ENCODE measurements around the gene INHBC. TPM values are rescaled to one million over a fixed set of nuclear protein-coding genes. Genes with fewer than 3 reads are reported as not detected.

Gene INHBC
- total and polyA plus RNA-seq, 5 donors from 2014 or later: 0.21 TPM; not detected in 4

- H3K36me3 ChIP-seq (ENCODE audit: control insufficient read depth, insufficient read depth, low read length): no peaks in the 10 kb centered on the region
- no peaks in the 10 kb centered on the region for H3K9me3 ChIP-seq (ENCODE audit: control insufficient read depth in 2 of 2, low read length in 2 of 2)
- ATAC-seq (ENCODE audit: low read depth in 2 of 2): no peak
- peaks cover 46% of the 10 kb centered on the region for H3K4me1 ChIP-seq (ENCODE audit: control insufficient read depth, insufficient read depth, low read length, poor library complexity, severe bottlenecking)
- DNase-seq: no peak
- no peak overlapping the region for H3K27ac ChIP-seq (ENCODE audit: insufficient read depth, low read length, poor library complexity, severe bottlenecking)
- peaks cover 18 to 56% (median 41%) of the 10 kb centered on the region in 4 donors for H3K4me1 Mint-ChIP-seq
- H3K36me3 Mint-ChIP-seq: peaks cover 15% of the 10 kb centered on the region
- H3K4me3 Mint-ChIP-seq: peak overlapping the region in 2 of 4 donors; percentile 8 to 66
- no peaks in the 10 kb centered on the region for H3K9me3 Mint-ChIP-seq
- no peaks in the 10 kb centered on the region for H3K27me3 ChIP-seq (ENCODE audit: control insufficient read depth, insufficient read depth, low read length)
- peaks cover 4% of the 10 kb centered on the region for H3K27me3 Mint-ChIP-seq
- peak overlapping the region; percentile 3 to 90 (median 80) for H3K27ac Mint-ChIP-seq
- no peak overlapping the region for H3K4me3 ChIP-seq (ENCODE audit: low read depth, low read length)
These were observed 48.9 kb downstream of the INHBC start for GRCh38 chr12:57483466-57483865.

- H3K9me3 ChIP-seq (ENCODE audit: control insufficient read depth in 2 of 2, low read length in 2 of 2): no peaks in the 10 kb centered on the region
- peaks cover 16% of the 10 kb centered on the region for H3K36me3 ChIP-seq (ENCODE audit: control insufficient read depth, insufficient read depth, low read length)
- peaks cover 20% of the 10 kb centered on the region for H3K36me3 Mint-ChIP-seq
- peaks cover 4% of the 10 kb centered on the region for H3K27me3 Mint-ChIP-seq
- no peak overlapping the region for H3K27ac ChIP-seq (ENCODE audit: insufficient read depth, low read length, poor library complexity, severe bottlenecking)
- no peaks in the 10 kb centered on the region for H3K27me3 ChIP-seq (ENCODE audit: control insufficient read depth, insufficient read depth, low read length)
- peak overlapping the region in 1 of 4 donors; percentile 62 for H3K4me3 Mint-ChIP-seq
- no peak overlapping the region for H3K4me3 ChIP-seq (ENCODE audit: low read depth, low read length)
- no peak overlapping the region for H3K27ac Mint-ChIP-seq
- ATAC-seq (ENCODE audit: low read depth in 2 of 2): no peak
- H3K4me1 Mint-ChIP-seq: peaks cover 9 to 47% (median 29%) of the 10 kb centered on the region in 4 donors
- no peaks in the 10 kb centered on the region for H3K9me3 Mint-ChIP-seq
- peaks cover 33% of the 10 kb centered on the region for H3K4me1 ChIP-seq (ENCODE audit: control insufficient read depth, insufficient read depth, low read length, poor library complexity, severe bottlenecking)
- DNase-seq: no peak
These were observed 51.1 kb downstream of the INHBC start for GRCh38 chr12:57485695-57486094.

- Mint-ChIP-seq H3K4me1 (peaks cover 11 to 39% (median 24%) of the 10 kb centered on the region in 4 donors), H3K27me3 (peaks cover 4% of the 10 kb centered on the region), H3K9me3 (no peaks in the 10 kb centered on the region), H3K27ac (peak overlapping the region in 2 of 3 donors; percentile 94 to 95), H3K36me3 (peaks cover 24% of the 10 kb centered on the region), H3K4me3 (peak overlapping the region in 2 of 4 donors; percentile 97 to 98)
- H3K9me3 ChIP-seq (ENCODE audit: control insufficient read depth in 2 of 2, low read length in 2 of 2): no peaks in the 10 kb centered on the region
- peaks cover 27% of the 10 kb centered on the region for H3K36me3 ChIP-seq (ENCODE audit: control insufficient read depth, insufficient read depth, low read length)
- H3K4me3 ChIP-seq (ENCODE audit: low read depth, low read length): no peak overlapping the region
- H3K4me1 ChIP-seq (ENCODE audit: control insufficient read depth, insufficient read depth, low read length, poor library complexity, severe bottlenecking): peaks cover 20% of the 10 kb centered on the region
- H3K27me3 ChIP-seq (ENCODE audit: control insufficient read depth, insufficient read depth, low read length): no peaks in the 10 kb centered on the region
- H3K27ac ChIP-seq (ENCODE audit: insufficient read depth, low read length, poor library complexity, severe bottlenecking): peak overlapping the region; percentile 21
- ATAC-seq (ENCODE audit: low read depth in 2 of 2) (no peak), DNase-seq (no peak)
These were observed 52.5 kb downstream of the INHBC start for GRCh38 chr12:57487055-57487596.

- Histone ChIP-seq H3K9me3 (ENCODE audit: control insufficient read depth in 2 of 2, low read length in 2 of 2) (no peaks in the 10 kb centered on the region), H3K4me3 (ENCODE audit: low read depth, low read length) (peak within 1 kb of the TSS; percentile 89), H3K4me1 (ENCODE audit: control insufficient read depth, insufficient read depth, low read length, poor library complexity, severe bottlenecking) (peaks cover 20% of the 10 kb centered on the region), H3K27me3 (ENCODE audit: control insufficient read depth, insufficient read depth, low read length) (no peaks in the 10 kb centered on the region), H3K36me3 (ENCODE audit: control insufficient read depth, insufficient read depth, low read length) (peaks cover 31% of the 10 kb centered on the region), H3K27ac (ENCODE audit: insufficient read depth, low read length, poor library complexity, severe bottlenecking) (peak within 1 kb of the TSS; percentile 80)
- H3K27ac Mint-ChIP-seq: peak within 1 kb of the TSS; percentile 94 to 99 (median 95)
- peaks cover 11 to 39% (median 25%) of the 10 kb centered on the region in 4 donors for H3K4me1 Mint-ChIP-seq
- peaks cover 26% of the 10 kb centered on the region for H3K36me3 Mint-ChIP-seq
- peak; percentile 89 to 98 (median 94) for DNase-seq
- H3K9me3 Mint-ChIP-seq: no peaks in the 10 kb centered on the region
- H3K4me3 Mint-ChIP-seq: peak within 1 kb of the TSS; percentile 90 to 98 (median 96)
- peak; percentile 99 for ATAC-seq (ENCODE audit: low read depth in 2 of 2)
- peaks cover 4% of the 10 kb centered on the region for H3K27me3 Mint-ChIP-seq
These were observed 53.2 kb downstream of the INHBC start, which contains the start of gene MARS1 for GRCh38 chr12:57487597-57488401. MARS1 (plus strand) TSS chr12:57488068; CDS start chr12:57488091, 23 bp downstream.

- H3K27me3 Mint-ChIP-seq: peaks cover 4% of the 10 kb centered on the region
- no peak for ATAC-seq (ENCODE audit: low read depth in 2 of 2)
These were observed 54.0 kb downstream of the INHBC start for GRCh38 chr12:57488402-57489156.

GRCh38 chr12:57489157-57489641, 54.6 kb downstream of the INHBC start:
- H3K36me3 ChIP-seq (ENCODE audit: control insufficient read depth, insufficient read depth, low read length): peaks cover 35% of the 10 kb centered on the region
- peaks cover 20% of the 10 kb centered on the region for H3K4me1 ChIP-seq (ENCODE audit: control insufficient read depth, insufficient read depth, low read length, poor library complexity, severe bottlenecking)
- peak overlapping the region; percentile 75 to 98 (median 92) for H3K4me3 Mint-ChIP-seq
- peaks cover 4% of the 10 kb centered on the region for H3K27me3 Mint-ChIP-seq
- peak overlapping the region; percentile 80 for H3K27ac ChIP-seq (ENCODE audit: insufficient read depth, low read length, poor library complexity, severe bottlenecking)
- no peaks in the 10 kb centered on the region for H3K27me3 ChIP-seq (ENCODE audit: control insufficient read depth, insufficient read depth, low read length)
- peak overlapping the region; percentile 89 for H3K4me3 ChIP-seq (ENCODE audit: low read depth, low read length)
- peaks cover 11 to 32% (median 24%) of the 10 kb centered on the region in 4 donors for H3K4me1 Mint-ChIP-seq
- H3K9me3 ChIP-seq (ENCODE audit: control insufficient read depth in 2 of 2, low read length in 2 of 2): no peaks in the 10 kb centered on the region
- DNase-seq: no peak
- no peak for ATAC-seq (ENCODE audit: low read depth in 2 of 2)
- peak overlapping the region; percentile 14 to 95 (median 94) for H3K27ac Mint-ChIP-seq
- H3K9me3 Mint-ChIP-seq: no peaks in the 10 kb centered on the region
- peaks cover 23% of the 10 kb centered on the region for H3K36me3 Mint-ChIP-seq

More at GRCh38 chr12:57488402-57489156, 54.0 kb downstream of the INHBC start:
- H3K4me3 ChIP-seq (ENCODE audit: low read depth, low read length): peak overlapping the region; percentile 89
- H3K36me3 ChIP-seq (ENCODE audit: control insufficient read depth, insufficient read depth, low read length): peaks cover 33% of the 10 kb centered on the region
- Mint-ChIP-seq H3K36me3 (peaks cover 23% of the 10 kb centered on the region), H3K4me3 (peak overlapping the region; percentile 90 to 98 (median 96)), H3K9me3 (no peaks in the 10 kb centered on the region), H3K4me1 (peaks cover 11 to 32% (median 24%) of the 10 kb centered on the region in 4 donors), H3K27ac (peak overlapping the region; percentile 94 to 99 (median 95))
- DNase-seq: no peak
- H3K4me1 ChIP-seq (ENCODE audit: control insufficient read depth, insufficient read depth, low read length, poor library complexity, severe bottlenecking): peaks cover 20% of the 10 kb centered on the region
- H3K27me3 ChIP-seq (ENCODE audit: control insufficient read depth, insufficient read depth, low read length): no peaks in the 10 kb centered on the region
- no peaks in the 10 kb centered on the region for H3K9me3 ChIP-seq (ENCODE audit: control insufficient read depth in 2 of 2, low read length in 2 of 2)
- H3K27ac ChIP-seq (ENCODE audit: insufficient read depth, low read length, poor library complexity, severe bottlenecking): peak overlapping the region; percentile 80

GRCh38 chr12:57490126-57490525, 55.5 kb downstream of the INHBC start:
- no peak for ATAC-seq (ENCODE audit: low read depth in 2 of 2)
- Histone ChIP-seq H3K27ac (ENCODE audit: insufficient read depth, low read length, poor library complexity, severe bottlenecking) (no peak overlapping the region), H3K36me3 (ENCODE audit: control insufficient read depth, insufficient read depth, low read length) (peaks cover 35% of the 10 kb centered on the region), H3K9me3 (ENCODE audit: control insufficient read depth in 2 of 2, low read length in 2 of 2) (no peaks in the 10 kb centered on the region), H3K27me3 (ENCODE audit: control insufficient read depth, insufficient read depth, low read length) (no peaks in the 10 kb centered on the region), H3K4me3 (ENCODE audit: low read depth, low read length) (no peak overlapping the region), H3K4me1 (ENCODE audit: control insufficient read depth, insufficient read depth, low read length, poor library complexity, severe bottlenecking) (peaks cover 20% of the 10 kb centered on the region)
- no peak for DNase-seq
- Mint-ChIP-seq H3K27me3 (peaks cover 4% of the 10 kb centered on the region), H3K27ac (peak overlapping the region; percentile 20 to 74 (median 62)), H3K4me3 (peak overlapping the region in 1 of 4 donors; percentile 90), H3K36me3 (peaks cover 23% of the 10 kb centered on the region), H3K4me1 (peaks cover 11 to 32% (median 24%) of the 10 kb centered on the region in 4 donors), H3K9me3 (no peaks in the 10 kb centered on the region)
